GM10248 (cell line): ENCODE measurements around the gene GFM2.
"Not testable (repeated sequence)": the region's sequence is repeated elsewhere in the genome, so short reads cannot be mapped to it uniquely, and the experiment has no call there.

Experiments used
- CTCF ChIA-PET: fragments of 300-600 bp; sonication (Branson Sonifier 250); formaldehyde crosslinking; extraction: SDS; loops from one replicate; lab custom pipeline; 2021; ENCODE audit warnings: antibody characterized with exemption; lab: Yijun Ruan, JAX
- POLR2A ChIA-PET: fragments of 350-650 bp; sonication (Branson Sonifier 250); formaldehyde crosslinking; extraction: SDS; loops from one replicate; lab custom pipeline; 2020; ENCODE audit warnings: antibody characterized with exemption; lab: Yijun Ruan, JAX
- DNase-seq: peaks from one replicate; pipeline ENCODE4 v3.0.0; 2012; ENCODE audit errors: extremely low spot score
- CTCF ChIP-seq: IDR thresholded peaks from 2 replicates; pipeline ENCODE4 v1.5.1; 2012; ENCODE audit warnings: mild to moderate bottlenecking, low read depth; ENCODE audit errors: extremely low read depth, missing control alignments, control extremely low read depth

The GFM2 gene

GRCh38 chr5:74763504-74763903, 3.4 kb downstream of the GFM2 start:
- ChIA-PET POLR2A (no interaction called here), CTCF (interaction anchor here (1.1 to 3.0 kb wide), 7 partner anchors 8 to 30 kb away, joined by 3 to 18 read pairs (median 4); no protein-coding TSS in a partner anchor)
- no peak for TF ChIP-seq CTCF
- no peak for DNase-seq

DNA sequence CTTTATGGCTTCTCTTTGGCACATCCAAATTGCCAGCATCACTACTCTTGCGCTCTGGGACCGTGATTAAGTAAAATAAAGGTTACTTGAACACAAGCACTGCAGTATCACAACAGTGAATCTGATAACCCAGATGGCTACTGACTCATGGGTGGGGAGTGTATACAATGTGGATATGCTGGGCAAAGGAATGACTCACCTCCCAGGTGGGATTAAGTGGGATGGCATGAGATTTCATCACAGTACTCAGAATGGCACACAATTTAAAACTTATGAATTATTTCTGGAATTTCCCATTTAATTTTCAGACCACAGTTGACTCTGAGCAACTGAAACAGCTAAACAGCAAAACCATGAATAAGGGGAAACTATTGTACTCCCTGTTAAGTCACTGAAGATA, 4.3 kb downstream of the GFM2 start:
- TF ChIP-seq CTCF = no peak
- ChIA-PET POLR2A (no interaction called here), CTCF (interaction anchor here (1.1 to 3.0 kb wide), 4 partner anchors 11 to 156 kb away, joined by 3 to 18 read pairs (median 4); no protein-coding TSS in a partner anchor)
- DNase-seq = no peak

- TF ChIP-seq CTCF = no peak
- no peak for DNase-seq
- ChIA-PET CTCF (interaction anchor here (0.6 to 1.8 kb wide), 9 partner anchors 10 to 158 kb away, joined by 3 to 6 read pairs (median 3); no protein-coding TSS in a partner anchor), POLR2A (no interaction called here)
Observed at GRCh38 chr5:74761241-74761640, 5.7 kb downstream of the GFM2 start.

DNA sequence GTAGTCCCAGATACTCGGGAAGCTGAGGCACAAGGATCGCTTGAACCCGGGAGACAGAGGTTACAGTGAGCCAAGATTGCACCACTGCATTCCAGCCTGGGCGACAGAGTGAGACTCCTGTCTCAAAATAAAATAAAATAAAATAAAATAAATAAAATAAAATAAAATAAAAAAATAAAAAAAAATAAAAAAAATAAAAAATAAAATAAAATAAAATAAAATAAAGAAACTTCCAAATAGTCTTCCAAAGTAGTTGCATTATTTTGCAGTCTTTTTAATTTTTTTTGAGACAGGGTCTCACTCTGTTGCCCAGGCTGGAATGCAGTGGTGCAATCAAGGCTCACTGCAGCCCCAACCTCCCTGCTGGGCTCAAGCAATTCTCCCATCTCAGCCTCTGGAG, 18.2 kb downstream of the GFM2 start:
- DNase-seq, CTCF ChIA-PET: not testable (repeated sequence)
- POLR2A ChIA-PET = interaction anchor here (0.6 kb wide), 1 partner anchor 831 kb away, joined by 4 read pairs; no protein-coding TSS in a partner anchor

DNA sequence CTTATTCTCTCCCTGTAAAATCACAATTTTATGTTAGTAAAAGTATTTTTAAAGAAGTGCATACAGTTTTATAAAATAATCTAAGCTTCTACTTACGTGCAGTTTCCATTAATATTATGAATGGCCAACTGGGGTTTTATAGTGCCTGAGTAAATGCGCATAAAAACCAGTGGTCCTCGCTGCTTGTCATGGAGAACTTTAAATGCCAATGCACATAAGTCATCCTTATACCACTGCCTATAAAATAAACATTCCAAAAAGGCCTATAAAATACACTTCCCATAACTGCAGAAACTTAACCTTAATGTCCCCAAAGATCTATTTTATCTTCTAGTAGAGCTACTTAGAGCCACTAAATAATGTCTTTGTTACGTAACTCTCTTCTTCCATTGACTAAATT, 28.5 kb downstream of the GFM2 start:
- TF ChIP-seq CTCF = no peak
- CTCF ChIA-PET = interaction anchor here (1.4 to 2.0 kb wide), 6 partner anchors 9 to 26 kb away, joined by 3 to 12 read pairs (median 5); no protein-coding TSS in a partner anchor
- DNase-seq = no peak
- POLR2A ChIA-PET = no interaction called here

DNA sequence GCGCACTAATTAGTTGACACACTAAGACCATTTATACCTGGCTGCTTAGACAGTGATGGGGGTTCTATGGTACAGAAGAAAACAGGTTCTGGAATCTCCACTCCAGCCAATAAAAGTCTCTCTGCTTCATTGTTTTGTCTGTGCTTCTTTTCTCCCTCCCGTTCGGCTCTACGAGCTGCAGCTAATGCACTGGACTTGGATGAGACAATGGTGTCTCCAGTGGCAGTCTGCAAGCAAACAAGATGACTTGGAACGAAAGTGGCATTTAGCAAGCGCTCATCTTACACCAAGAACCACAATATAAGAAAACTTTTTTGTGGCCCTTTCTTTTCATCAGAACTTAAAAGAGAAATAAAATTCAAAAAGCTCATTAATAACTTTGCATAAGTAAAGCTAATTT, 30.2 kb downstream of the GFM2 start:
- no peak for TF ChIP-seq CTCF
- CTCF ChIA-PET = interaction anchor here (0.7 to 1.0 kb wide), 2 partner anchors 21 kb away, joined by 3 read pairs; no protein-coding TSS in a partner anchor
- DNase-seq = no peak
- POLR2A ChIA-PET = no interaction called here

DNA sequence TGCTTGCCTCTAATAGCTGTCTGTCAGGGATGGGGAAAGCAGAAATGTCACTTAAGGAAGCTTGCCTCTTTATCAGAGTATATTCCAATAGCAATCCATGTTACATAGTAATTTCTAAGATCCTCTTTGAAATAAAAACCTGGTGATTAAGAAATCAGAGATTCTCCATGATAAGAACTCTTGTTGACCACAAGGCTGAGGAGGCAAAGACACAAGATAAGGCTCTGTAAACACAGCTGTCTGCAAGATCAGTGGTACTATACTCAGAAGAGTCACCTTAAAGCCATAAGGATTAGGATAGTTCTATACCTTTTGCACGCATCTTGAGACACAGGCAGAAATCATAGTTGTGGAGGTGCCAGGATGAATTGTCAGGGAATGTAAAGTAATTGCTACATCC, 41.6 kb downstream of the GFM2 start:
- CTCF ChIA-PET = interaction anchor here (2.5 kb wide), 1 partner anchor 14 kb away, joined by 12 read pairs; no protein-coding TSS in a partner anchor
- TF ChIP-seq CTCF = no peak
- POLR2A ChIA-PET = no interaction called here
- no peak for DNase-seq
